WTC11 (cell line): Measurements from ENCODE around the gene TEKT3.

Source experiments
- ATF2 ChIP-seq: sonication (generic); formaldehyde crosslinking; IDR thresholded peaks from 2 replicates; pipeline ENCODE4 v1.8.1; 2022; ENCODE audit warnings: low read depth, missing genetic modification reagents, borderline replicate concordance
- JUN ChIP-seq: sonication (generic); formaldehyde crosslinking; IDR thresholded peaks from 2 replicates; pipeline ENCODE4 v1.8.0; 2023; ENCODE audit warnings: mild to moderate bottlenecking, missing genetic modification reagents
- NFATC4 ChIP-seq: fragments of 250-450 bp; sonication (Bioruptor Pico); IDR thresholded peaks from 2 replicates; pipeline ENCODE4 v1.9.0; 2021; ENCODE audit warnings: mild to moderate bottlenecking
- TF ChIP-seq, protein P1 (sequence below): fragments of 200-600 bp; IDR thresholded peaks from 2 replicates; pipeline ENCODE4 v1.8.0; 2022; ENCODE audit warnings: antibody characterized with exemption

DNA sequence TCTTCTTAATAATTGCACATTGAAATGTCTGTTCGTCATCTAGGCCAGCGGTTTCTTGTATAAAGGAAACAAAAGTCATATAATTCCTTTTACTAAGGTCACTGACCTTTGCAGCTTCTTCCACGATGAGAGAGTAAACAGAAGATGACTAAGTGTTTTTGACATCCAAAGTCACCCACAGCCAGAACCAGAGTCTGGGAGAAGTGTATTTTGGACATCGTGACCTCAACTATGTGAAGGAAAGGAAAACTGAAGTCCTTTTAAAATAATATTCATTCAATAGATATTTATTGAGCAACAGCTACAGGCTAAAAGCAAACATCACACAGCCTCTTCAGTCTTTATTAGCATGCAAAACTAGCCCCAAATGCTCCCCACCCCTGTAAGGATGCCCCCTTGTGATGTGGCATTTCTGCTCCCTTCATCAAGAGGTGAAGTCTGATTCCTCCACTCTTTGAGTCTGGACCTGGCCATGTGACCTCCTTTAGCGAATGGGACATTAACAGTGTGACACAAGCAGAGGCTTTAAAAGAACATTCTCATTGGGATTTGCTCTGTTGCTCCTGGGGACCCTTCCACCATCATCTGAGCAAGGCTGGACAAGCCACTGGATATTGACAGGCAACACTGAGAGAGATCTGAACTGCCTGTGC is 68.1 kb downstream of the TEKT3 start:
- TF ChIP-seq ATF2 (CRISPR knock-in tag) (no peak), JUN (CRISPR knock-in tag) (no peak), NFATC4 (CRISPR knock-in tag) (no peak)
- TF ChIP-seq, protein P1, sequence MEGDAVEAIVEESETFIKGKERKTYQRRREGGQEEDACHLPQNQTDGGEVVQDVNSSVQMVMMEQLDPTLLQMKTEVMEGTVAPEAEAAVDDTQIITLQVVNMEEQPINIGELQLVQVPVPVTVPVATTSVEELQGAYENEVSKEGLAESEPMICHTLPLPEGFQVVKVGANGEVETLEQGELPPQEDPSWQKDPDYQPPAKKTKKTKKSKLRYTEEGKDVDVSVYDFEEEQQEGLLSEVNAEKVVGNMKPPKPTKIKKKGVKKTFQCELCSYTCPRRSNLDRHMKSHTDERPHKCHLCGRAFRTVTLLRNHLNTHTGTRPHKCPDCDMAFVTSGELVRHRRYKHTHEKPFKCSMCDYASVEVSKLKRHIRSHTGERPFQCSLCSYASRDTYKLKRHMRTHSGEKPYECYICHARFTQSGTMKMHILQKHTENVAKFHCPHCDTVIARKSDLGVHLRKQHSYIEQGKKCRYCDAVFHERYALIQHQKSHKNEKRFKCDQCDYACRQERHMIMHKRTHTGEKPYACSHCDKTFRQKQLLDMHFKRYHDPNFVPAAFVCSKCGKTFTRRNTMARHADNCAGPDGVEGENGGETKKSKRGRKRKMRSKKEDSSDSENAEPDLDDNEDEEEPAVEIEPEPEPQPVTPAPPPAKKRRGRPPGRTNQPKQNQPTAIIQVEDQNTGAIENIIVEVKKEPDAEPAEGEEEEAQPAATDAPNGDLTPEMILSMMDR: no peak
